NCI-H748 (cell line): ENCODE results near the gene PRLHR.

Experiments
- DNase-seq: peaks from one replicate; lab custom pipeline; 2025; ENCODE audit not compliant: unreplicated experiment; lab: John Stamatoyannopoulos, UW

Gene PRLHR

GRCh38 chr10:118587881-118588651, 7.4 kb downstream of the PRLHR start:
- no peak for DNase-seq

GRCh38 chr10:118586911-118587310, 8.5 kb downstream of the PRLHR start:
- no peak for DNase-seq

GRCh38 chr10:118585794-118586193, 9.7 kb downstream of the PRLHR start:
- DNase-seq, result no peak

- DNase-seq, result no peak
Observed at GRCh38 chr10:118585234-118585633, 10.2 kb downstream of the PRLHR start.

GRCh38 chr10:118584181-118584954, 11.1 kb downstream of the PRLHR start:
- no peak for DNase-seq

GRCh38 chr10:118583611-118584010, 11.8 kb downstream of the PRLHR start:
- DNase-seq, result no peak

- DNase-seq, result no peak
Observed at GRCh38 chr10:118582511-118582910, 12.9 kb downstream of the PRLHR start.

- no peak for DNase-seq
Observed at GRCh38 chr10:118581340-118581739, 14.1 kb downstream of the PRLHR start.

- DNase-seq, result no peak
Observed at GRCh38 chr10:118580702-118581101, 14.7 kb downstream of the PRLHR start.

GRCh38 chr10:118573512-118573911, 21.9 kb downstream of the PRLHR start:
- no peak for DNase-seq

GRCh38 chr10:118572256-118573041, 23.0 kb downstream of the PRLHR start:
- no peak for DNase-seq

GRCh38 chr10:118571123-118571522, 24.3 kb downstream of the PRLHR start:
- DNase-seq, result peak; percentile 10

GRCh38 chr10:118570591-118570990, 24.9 kb downstream of the PRLHR start:
- DNase-seq, result peak; percentile 61

- no peak for DNase-seq
Observed at GRCh38 chr10:118569882-118570252, 25.6 kb downstream of the PRLHR start.

GRCh38 chr10:118569241-118569881, 26.1 kb downstream of the PRLHR start:
- no peak for DNase-seq

GRCh38 chr10:118568327-118568848, 27.1 kb downstream of the PRLHR start:
- DNase-seq, result peak; percentile 41

GRCh38 chr10:118567701-118568248, 27.7 kb downstream of the PRLHR start:
- no peak for DNase-seq

GRCh38 chr10:118566911-118567310, 28.5 kb downstream of the PRLHR start:
- no peak for DNase-seq

- DNase-seq, result no peak
Observed at GRCh38 chr10:118565301-118566075, 30.0 kb downstream of the PRLHR start.

- DNase-seq, result peak; percentile 51
Observed at GRCh38 chr10:118564652-118565051, 30.8 kb downstream of the PRLHR start.
